ENCODE results near the gene ZNF888. TPM values are rescaled to one million over a fixed set of nuclear protein-coding genes. Genes with fewer than 3 reads are reported as not detected.
"Not testable (repeated sequence)": the region's sequence is repeated elsewhere in the genome, so short reads cannot be mapped to it uniquely, and the experiment has no call there.

ZNF888 gene
- total RNA-seq, 1 donor: 4.7 TPM

DNA sequence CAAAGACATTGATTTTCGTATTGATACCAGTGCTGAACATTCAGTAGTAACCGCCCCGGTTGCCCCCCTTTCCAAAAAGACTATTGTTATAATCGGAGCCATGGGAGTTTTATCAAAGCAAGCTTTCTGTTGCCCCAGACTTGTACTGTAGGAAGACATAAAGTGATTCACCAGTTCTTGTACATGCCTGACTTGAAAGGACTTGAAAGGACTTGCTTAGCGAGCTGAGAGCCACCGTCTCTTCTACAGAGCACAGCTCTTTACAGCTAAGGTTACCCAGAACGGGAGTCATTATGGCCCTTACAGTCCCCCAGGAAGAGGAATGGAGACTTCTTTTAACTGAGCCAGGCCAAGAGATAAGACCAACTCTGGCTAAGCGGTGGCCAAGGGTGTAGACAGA, 34.4 kb upstream of the ZNF888 start:
- no peak overlapping the region for H3K4me3 ChIP-seq (ENCODE audit: low read depth, low read length)
- DNase-seq (ENCODE audit: low read depth): no peak
- TF ChIP-seq, protein P1, sequence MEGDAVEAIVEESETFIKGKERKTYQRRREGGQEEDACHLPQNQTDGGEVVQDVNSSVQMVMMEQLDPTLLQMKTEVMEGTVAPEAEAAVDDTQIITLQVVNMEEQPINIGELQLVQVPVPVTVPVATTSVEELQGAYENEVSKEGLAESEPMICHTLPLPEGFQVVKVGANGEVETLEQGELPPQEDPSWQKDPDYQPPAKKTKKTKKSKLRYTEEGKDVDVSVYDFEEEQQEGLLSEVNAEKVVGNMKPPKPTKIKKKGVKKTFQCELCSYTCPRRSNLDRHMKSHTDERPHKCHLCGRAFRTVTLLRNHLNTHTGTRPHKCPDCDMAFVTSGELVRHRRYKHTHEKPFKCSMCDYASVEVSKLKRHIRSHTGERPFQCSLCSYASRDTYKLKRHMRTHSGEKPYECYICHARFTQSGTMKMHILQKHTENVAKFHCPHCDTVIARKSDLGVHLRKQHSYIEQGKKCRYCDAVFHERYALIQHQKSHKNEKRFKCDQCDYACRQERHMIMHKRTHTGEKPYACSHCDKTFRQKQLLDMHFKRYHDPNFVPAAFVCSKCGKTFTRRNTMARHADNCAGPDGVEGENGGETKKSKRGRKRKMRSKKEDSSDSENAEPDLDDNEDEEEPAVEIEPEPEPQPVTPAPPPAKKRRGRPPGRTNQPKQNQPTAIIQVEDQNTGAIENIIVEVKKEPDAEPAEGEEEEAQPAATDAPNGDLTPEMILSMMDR (IDR thresholded peaks at IDR 0.05; ENCODE audit: insufficient read depth, low read depth, low read length): no peak

DNA sequence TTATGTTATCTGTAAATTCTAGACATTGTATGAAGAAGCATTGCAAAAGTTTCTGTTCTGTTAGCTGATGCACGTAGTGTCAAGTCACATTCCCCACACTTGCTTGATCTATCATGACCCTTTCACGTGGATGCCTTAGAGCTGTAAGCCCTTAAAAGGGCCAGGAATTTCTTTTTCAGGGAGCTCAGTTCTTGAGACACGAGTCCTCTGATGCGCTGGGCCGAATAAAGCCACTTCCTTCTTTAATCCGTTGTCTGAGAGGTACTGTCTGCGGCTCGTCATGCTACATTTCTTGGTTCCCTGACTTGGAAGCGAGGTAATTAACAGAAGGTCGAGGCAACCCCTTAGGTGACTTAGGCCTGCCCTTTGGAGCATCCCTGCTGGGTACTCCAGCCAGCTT, 33.7 kb upstream of the ZNF888 start:
- DNase-seq (ENCODE audit: low read depth): no peak
- H3K4me3 ChIP-seq (ENCODE audit: low read depth, low read length): no peak overlapping the region
- TF ChIP-seq, protein P1 (IDR thresholded peaks at IDR 0.05; ENCODE audit: insufficient read depth, low read depth, low read length): no peak

DNA sequence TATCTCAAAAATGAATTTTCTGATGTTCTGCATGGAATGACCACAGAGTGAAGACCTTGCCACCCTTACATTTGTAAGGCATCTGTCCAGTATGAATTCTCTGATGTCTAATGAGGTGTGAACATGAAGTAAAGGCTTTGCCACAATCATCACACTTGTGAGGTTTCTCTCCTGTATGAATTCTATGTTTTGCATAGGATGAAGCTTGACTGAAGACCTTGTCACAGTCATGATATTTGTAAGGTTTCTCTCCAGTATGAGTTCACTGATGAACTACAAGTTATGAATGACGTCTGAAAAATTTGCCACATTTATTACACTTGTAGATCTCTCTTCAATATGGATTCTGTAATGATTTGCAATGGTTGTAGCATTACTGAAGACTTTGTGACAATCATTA, 26.2 kb upstream of the ZNF888 start:
- H3K4me3 ChIP-seq (ENCODE audit: low read depth, low read length): no peak overlapping the region
- TF ChIP-seq, protein P1 (IDR thresholded peaks at IDR 0.05; ENCODE audit: insufficient read depth, low read depth, low read length): no peak
- DNase-seq (ENCODE audit: low read depth): no peak

DNA sequence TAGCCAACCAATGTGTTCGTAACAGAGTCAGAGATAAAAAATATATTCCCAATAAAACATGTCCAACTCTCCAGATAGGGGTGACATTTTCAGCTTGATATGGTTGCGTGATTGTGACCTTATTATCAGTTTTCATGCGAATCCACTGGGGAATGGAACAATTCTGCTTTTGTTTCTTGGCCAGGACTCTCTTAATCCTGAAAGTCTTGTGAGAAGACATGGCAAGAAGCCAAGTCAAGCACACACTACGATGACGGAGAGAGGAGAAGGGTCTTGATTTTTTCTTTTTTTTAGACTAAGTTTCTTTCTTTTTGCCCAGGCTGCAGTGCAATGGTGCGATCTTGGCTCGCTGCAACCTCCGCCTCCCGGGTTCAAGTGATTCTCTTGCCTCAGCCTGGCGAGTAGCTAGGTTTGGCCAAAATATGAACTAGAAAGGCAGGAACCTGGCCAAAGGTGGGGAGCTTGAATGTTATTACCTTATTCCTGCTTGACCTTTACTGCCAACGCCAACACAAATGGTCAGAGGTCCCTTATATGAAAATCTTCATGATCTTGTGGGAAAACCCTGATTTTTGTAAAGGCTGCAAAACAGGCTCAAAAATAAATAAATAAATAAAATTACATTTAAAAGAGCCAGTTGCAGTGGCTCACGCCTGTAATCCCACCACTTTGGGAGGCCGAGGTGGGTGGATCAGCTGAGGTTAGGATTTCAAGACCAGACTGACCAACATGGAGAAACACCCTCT, 25.0 kb upstream of the ZNF888 start:
- no peak overlapping the region for H3K4me3 ChIP-seq (ENCODE audit: low read depth, low read length)
- TF ChIP-seq, protein P1 (IDR thresholded peaks at IDR 0.05; ENCODE audit: insufficient read depth, low read depth, low read length): no peak
- no peak for DNase-seq (ENCODE audit: low read depth)

DNA sequence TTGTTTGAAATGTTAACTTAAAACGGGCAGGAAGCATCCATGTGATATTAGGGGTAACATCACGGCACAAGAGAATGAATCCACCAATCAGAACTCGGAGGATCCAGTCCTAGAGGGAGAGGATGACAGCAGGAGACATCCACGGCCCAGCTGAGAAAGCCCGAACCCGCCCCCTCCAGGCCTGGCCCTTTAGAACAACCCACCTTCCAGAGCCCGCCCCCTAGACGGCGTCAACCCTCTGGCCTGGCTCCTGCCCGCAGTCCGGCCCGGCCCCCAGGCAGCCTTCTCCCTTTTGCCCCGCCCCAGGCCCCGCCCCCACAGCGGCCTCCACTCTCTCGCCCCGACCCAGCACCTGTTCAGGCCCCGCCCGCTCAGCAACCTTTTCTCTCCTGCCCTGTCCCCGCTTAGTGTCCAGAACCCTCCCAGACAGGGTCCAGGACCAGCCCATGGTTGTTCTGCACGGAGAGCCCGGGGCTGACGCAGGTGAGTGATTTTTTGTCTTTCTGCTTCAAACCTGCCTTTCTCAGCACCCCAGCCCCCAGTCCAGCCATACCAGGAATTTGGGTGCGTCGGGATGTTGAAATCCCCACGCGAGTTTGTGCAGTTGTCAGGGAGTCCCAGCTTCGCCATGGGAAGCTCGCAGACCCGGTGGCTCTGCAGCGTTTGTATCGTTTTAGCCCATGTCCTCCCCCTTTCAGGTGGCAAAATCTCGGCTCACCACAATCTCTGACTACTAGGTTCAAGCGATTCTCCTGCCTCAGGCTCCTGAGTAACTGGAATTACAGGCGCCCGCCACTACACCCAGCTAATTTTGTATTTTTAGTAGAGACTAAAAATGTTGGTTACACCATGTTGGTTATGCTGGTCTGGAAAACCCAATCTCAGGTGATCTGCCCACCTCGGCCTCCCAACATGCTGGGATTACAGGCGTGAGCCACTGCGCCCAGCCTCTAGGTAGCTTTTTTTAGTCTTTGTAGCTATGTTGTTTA, 23.4 kb upstream of the ZNF888 start:
- peak; percentile 40 for DNase-seq (ENCODE audit: low read depth)

DNA sequence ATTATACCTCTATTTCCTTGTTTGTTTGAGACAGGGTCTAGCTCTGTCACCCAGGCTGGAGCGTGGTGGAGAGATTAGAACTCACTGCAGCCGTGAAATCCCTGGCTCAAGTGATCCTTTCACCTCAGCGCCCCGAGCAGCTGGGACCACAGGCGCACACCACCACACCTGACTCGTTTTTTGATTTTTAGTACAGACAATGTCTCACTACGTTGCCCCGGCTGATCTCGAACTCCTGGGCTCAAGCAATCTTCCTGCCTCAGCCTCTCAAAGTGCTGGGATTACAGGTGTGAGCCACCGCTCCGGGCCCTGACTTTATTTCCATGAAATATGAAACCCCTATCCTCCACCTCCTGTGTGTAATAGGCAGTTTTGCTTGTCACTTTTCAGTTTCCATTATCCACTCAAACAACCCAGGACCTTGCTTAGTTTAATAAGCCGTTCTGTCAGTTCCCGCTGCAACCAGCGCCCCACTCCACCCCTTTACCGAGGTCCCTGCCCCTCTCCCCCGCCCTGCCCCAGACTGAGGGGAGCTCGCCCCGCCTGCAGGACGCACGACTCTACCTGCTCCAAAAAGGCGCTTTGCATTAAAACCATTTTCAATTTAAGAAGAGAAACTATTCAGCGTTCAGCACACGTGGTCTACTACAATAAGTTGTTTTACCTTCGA, 22.6 kb upstream of the ZNF888 start:
- TF ChIP-seq, protein P1 (IDR thresholded peaks at IDR 0.05; ENCODE audit: insufficient read depth, low read depth, low read length): no peak
- no peak for DNase-seq (ENCODE audit: low read depth)
- H3K4me3 ChIP-seq (ENCODE audit: low read depth, low read length): peak overlapping the region; percentile 9

More for the DNA sequence above, 23.4 kb upstream of the ZNF888 start:
- TF ChIP-seq, protein P1 (IDR thresholded peaks at IDR 0.05; ENCODE audit: insufficient read depth, low read depth, low read length): no peak
- peak overlapping the region; percentile 9 for H3K4me3 ChIP-seq (ENCODE audit: low read depth, low read length)

DNA sequence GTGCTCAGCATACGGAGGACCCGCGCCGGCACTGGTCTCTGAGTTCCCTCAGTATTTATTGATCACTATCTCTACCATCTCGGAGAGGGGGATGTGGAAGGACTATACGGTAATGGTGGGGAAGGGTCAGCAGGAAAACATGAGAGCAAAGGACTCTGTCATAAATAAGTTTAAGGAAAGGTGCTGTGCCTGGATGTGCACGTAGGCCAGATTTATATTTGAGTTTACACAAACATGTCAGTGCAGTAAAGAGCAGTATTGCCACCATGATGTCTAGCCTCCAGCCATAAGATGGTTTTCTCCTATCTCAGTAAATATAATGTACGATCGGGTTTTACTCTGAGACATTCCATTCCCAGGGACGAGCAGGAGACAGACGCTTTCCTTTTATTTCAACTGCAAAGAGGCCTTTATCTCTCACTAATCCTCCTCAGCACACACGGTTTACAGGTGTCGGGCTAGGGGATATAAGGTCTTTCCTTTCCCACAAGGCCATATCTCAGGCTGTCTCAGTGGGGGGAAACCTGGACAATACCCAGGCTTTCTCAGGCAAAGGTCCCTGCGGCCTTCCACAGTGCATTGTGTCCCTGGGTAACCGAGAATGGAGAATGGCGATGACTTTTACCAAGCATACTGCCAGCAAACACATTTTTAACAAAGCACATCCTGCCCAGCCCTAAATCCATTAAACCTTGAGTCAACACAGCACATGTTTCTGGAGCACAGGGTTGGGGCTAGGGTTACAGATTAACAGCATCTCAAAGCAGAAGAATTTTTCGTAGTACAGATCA, 21.7 kb upstream of the ZNF888 start:
- H3K4me3 ChIP-seq (ENCODE audit: low read depth, low read length); DNase-seq (ENCODE audit: low read depth): not testable (repeated sequence)
